Ishikawa (cell line): ENCODE measurements around the gene KDM4B.

ENCODE experiments used
- CEBPB ChIP-seq: IDR thresholded peaks from 2 replicates; pipeline ENCODE4 v1.6.1; 2012
- CREB1 ChIP-seq: IDR thresholded peaks from 2 replicates; pipeline ENCODE4 v1.6.1; 2012; ENCODE audit warnings: low read depth
- EGR1 ChIP-seq: IDR thresholded peaks from 2 replicates; pipeline ENCODE4 v1.6.1; 2012
- EP300 ChIP-seq: IDR thresholded peaks from 2 replicates; pipeline ENCODE4 v1.6.1; 2012; ENCODE audit warnings: borderline replicate concordance
- FOXM1 ChIP-seq: IDR thresholded peaks from 2 replicates; pipeline ENCODE4 v1.6.1; 2012; ENCODE audit warnings: low read depth, borderline replicate concordance
- NFIC ChIP-seq: IDR thresholded peaks from 2 replicates; pipeline ENCODE4 v1.6.1; 2012
- RAD21 ChIP-seq: IDR thresholded peaks from 2 replicates; pipeline ENCODE4 v1.6.1; 2012; ENCODE audit warnings: low read depth
- TAF1 ChIP-seq: IDR thresholded peaks from 2 replicates; pipeline ENCODE4 v1.6.1; 2012; ENCODE audit warnings: low read depth, mild to moderate bottlenecking
- TCF12 ChIP-seq: IDR thresholded peaks from 2 replicates; pipeline ENCODE4 v1.6.1; 2012; ENCODE audit warnings: low read depth
- TEAD4 ChIP-seq: IDR thresholded peaks from 2 replicates; pipeline ENCODE4 v1.6.1; 2012
- YY1 ChIP-seq: IDR thresholded peaks from 2 replicates; pipeline ENCODE4 v1.6.1; 2012; ENCODE audit warnings: low read depth
- ZBTB7A ChIP-seq: IDR thresholded peaks from 2 replicates; pipeline ENCODE4 v1.6.1; 2012; ENCODE audit warnings: low read depth
- TF ChIP-seq, protein P1 (sequence below): IDR thresholded peaks from 2 replicates; pipeline ENCODE4 v1.6.1; 2012; ENCODE audit warnings: low read depth, mild to moderate bottlenecking
- TF ChIP-seq, protein P2 (sequence below): IDR thresholded peaks from 2 replicates; pipeline ENCODE4 v1.6.1; 2012
- TF ChIP-seq, protein P3 (sequence below): IDR thresholded peaks from 2 replicates; pipeline ENCODE4 v1.6.1; 2012

Gene KDM4B

GRCh38 chr19:5165697-5166019 is 196.7 kb downstream of the KDM4B start:
- TF ChIP-seq TEAD4 (no peak), TAF1 (no peak), RAD21 (no peak), CEBPB (no peak), TCF12 (no peak)

DNA sequence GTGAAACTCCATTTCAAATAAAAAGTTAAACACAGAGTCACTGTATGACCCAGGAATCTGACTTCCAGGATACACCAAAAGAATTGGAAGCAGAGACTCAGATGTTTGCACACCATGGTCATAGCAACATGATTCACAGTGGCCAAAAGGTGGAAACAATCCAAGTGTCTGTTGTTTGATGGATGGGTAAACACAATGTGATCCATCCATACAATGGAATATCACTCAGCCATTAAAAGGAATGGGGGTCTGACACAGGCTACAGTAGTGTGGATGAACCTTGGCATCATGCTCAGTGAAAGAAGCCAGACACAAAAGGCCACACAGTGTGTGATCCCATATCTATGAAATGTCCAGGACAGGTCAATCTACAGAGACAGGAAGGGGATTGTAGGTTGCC is 197.3 kb downstream of the KDM4B start:
- TF ChIP-seq TAF1, result no peak
- TF ChIP-seq CEBPB, result no peak
- TF ChIP-seq TEAD4, result no peak
- TF ChIP-seq FOXM1, result no peak
- TF ChIP-seq, protein P1, sequence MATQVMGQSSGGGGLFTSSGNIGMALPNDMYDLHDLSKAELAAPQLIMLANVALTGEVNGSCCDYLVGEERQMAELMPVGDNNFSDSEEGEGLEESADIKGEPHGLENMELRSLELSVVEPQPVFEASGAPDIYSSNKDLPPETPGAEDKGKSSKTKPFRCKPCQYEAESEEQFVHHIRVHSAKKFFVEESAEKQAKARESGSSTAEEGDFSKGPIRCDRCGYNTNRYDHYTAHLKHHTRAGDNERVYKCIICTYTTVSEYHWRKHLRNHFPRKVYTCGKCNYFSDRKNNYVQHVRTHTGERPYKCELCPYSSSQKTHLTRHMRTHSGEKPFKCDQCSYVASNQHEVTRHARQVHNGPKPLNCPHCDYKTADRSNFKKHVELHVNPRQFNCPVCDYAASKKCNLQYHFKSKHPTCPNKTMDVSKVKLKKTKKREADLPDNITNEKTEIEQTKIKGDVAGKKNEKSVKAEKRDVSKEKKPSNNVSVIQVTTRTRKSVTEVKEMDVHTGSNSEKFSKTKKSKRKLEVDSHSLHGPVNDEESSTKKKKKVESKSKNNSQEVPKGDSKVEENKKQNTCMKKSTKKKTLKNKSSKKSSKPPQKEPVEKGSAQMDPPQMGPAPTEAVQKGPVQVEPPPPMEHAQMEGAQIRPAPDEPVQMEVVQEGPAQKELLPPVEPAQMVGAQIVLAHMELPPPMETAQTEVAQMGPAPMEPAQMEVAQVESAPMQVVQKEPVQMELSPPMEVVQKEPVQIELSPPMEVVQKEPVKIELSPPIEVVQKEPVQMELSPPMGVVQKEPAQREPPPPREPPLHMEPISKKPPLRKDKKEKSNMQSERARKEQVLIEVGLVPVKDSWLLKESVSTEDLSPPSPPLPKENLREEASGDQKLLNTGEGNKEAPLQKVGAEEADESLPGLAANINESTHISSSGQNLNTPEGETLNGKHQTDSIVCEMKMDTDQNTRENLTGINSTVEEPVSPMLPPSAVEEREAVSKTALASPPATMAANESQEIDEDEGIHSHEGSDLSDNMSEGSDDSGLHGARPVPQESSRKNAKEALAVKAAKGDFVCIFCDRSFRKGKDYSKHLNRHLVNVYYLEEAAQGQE, result no peak

- TF ChIP-seq RAD21 (peak; percentile 38), YY1 (no peak), EGR1 (no peak), CEBPB (no peak)
- TF ChIP-seq, protein P2, sequence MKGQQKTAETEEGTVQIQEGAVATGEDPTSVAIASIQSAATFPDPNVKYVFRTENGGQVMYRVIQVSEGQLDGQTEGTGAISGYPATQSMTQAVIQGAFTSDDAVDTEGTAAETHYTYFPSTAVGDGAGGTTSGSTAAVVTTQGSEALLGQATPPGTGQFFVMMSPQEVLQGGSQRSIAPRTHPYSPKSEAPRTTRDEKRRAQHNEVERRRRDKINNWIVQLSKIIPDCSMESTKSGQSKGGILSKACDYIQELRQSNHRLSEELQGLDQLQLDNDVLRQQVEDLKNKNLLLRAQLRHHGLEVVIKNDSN, result no peak
Observed at GRCh38 chr19:5170329-5170745, 201.4 kb downstream of the KDM4B start.

GRCh38 chr19:5171711-5172110 is 202.8 kb downstream of the KDM4B start:
- TF ChIP-seq, protein P2, result no peak
- TF ChIP-seq FOXM1 (no peak), RAD21 (no peak), EGR1 (no peak), CREB1 (no peak), NFIC (no peak), YY1 (no peak), CEBPB (no peak), ZBTB7A (no peak), TAF1 (no peak), EP300 (no peak), TCF12 (no peak), TEAD4 (no peak)
- TF ChIP-seq, protein P1, result no peak
- TF ChIP-seq, protein P3, sequence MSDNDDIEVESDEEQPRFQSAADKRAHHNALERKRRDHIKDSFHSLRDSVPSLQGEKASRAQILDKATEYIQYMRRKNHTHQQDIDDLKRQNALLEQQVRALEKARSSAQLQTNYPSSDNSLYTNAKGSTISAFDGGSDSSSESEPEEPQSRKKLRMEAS, result no peak

- TF ChIP-seq, protein P1, result no peak
- TF ChIP-seq TCF12 (no peak), NFIC (no peak), FOXM1 (no peak), EP300 (no peak), TEAD4 (no peak), ZBTB7A (no peak), CREB1 (no peak), RAD21 (no peak)
- TF ChIP-seq, protein P3, result no peak
Observed at GRCh38 chr19:5172859-5173630, 204.1 kb downstream of the KDM4B start.
